ENCODE results near the gene ZSWIM4. TPM values are rescaled to one million over a fixed set of nuclear protein-coding genes. Genes with fewer than 3 reads are reported as not detected.

Gene ZSWIM4
- total RNA-seq, 1 donor from 2014 or later = 23.2 TPM

DNA sequence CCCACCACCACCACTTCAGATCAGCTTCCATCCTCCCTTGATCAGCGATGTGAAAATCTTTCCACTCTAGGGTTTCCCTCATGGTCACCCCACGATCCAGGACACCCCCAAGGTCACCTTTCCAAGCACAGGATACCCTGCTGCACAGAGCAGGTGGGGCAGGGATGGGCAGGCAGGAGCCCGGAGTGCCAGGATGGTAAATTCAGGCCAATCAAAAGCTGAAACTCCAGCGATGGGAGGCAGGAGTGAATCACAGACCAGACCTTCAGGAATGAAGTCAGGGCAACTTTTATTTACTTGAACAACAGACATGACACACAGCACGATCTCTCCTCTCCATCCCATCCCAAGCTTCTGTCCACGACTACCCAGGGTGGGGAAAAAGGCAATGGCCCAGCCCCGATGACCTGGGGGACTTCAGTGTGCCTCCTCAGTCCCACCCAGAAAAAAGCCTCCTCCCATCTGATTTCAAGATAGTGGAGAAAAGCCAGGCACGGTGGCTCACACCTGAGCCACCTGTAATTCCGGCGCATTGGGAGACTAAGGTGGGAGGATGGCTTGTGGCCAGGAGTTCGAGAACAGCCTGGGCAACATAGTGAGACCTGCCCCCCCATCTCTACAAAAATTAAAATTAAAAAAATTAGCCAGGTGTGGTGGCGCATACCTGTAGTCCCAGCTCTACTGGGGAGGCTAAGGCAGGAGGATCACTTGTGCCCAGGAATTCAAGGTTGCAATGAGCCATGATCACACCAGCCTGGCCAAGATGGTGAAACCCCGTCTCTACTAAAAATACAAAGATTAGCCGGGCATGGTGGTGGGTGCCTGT lies 39.2 kb downstream of the ZSWIM4 start:
- TF ChIP-seq, protein P1, sequence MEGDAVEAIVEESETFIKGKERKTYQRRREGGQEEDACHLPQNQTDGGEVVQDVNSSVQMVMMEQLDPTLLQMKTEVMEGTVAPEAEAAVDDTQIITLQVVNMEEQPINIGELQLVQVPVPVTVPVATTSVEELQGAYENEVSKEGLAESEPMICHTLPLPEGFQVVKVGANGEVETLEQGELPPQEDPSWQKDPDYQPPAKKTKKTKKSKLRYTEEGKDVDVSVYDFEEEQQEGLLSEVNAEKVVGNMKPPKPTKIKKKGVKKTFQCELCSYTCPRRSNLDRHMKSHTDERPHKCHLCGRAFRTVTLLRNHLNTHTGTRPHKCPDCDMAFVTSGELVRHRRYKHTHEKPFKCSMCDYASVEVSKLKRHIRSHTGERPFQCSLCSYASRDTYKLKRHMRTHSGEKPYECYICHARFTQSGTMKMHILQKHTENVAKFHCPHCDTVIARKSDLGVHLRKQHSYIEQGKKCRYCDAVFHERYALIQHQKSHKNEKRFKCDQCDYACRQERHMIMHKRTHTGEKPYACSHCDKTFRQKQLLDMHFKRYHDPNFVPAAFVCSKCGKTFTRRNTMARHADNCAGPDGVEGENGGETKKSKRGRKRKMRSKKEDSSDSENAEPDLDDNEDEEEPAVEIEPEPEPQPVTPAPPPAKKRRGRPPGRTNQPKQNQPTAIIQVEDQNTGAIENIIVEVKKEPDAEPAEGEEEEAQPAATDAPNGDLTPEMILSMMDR (IDR thresholded peaks at IDR 0.05) = no peak
- Histone ChIP-seq H3K27ac (peak overlapping the region; percentile 99 to 100), H3K4me3 (peak overlapping the region in 1 of 2 donors; percentile 30), H3K36me3 (peaks cover 45 to 50% of the 10 kb centered on the region in 2 donors), H3K4me1 (peaks cover 38 to 56% of the 10 kb centered on the region in 2 donors), H3K27me3 (no peaks in the 10 kb centered on the region), H3K9me3 (no peaks in the 10 kb centered on the region)
- DNase-seq (ENCODE audit: low spot score in 2 of 2) = peak in 1 of 2 donors; percentile 68
- intact Hi-C loops (cut with DNase I) = loop anchor here (5.0 kb wide), 1 partner anchor 37 kb away; the partner anchor contains the start of gene ZSWIM4

GRCh38 chr19:13835791-13836723 lies 40.8 kb downstream of the ZSWIM4 start:
- intact Hi-C loops (cut with DNase I) = no loop called here
- no peaks in the 10 kb centered on the region for H3K27me3 ChIP-seq
- no peaks in the 10 kb centered on the region for H3K9me3 ChIP-seq
- H3K4me1 ChIP-seq = peaks cover 38 to 56% of the 10 kb centered on the region in 2 donors
- DNase-seq (ENCODE audit: low spot score in 2 of 2) = peak in 1 of 2 donors; percentile 84
- peaks cover 34 to 41% of the 10 kb centered on the region in 2 donors for H3K36me3 ChIP-seq
- H3K27ac ChIP-seq = peak overlapping the region; percentile 99 to 100
- peak overlapping the region; percentile 20 to 99 for H3K4me3 ChIP-seq
- TF ChIP-seq, protein P1 (IDR thresholded peaks at IDR 0.05) = no peak

GRCh38 chr19:13838435-13839129 lies 43.3 kb downstream of the ZSWIM4 start:
- peak overlapping the region; percentile 92 to 99 for H3K4me3 ChIP-seq
- TF ChIP-seq, protein P1 (IDR thresholded peaks at IDR 0.05) = no peak
- peaks cover 30 to 34% of the 10 kb centered on the region in 2 donors for H3K36me3 ChIP-seq
- intact Hi-C loops (cut with DNase I) = no loop called here
- H3K27me3 ChIP-seq = no peaks in the 10 kb centered on the region
- no peak for DNase-seq (ENCODE audit: low spot score in 2 of 2)
- H3K9me3 ChIP-seq = no peaks in the 10 kb centered on the region
- peaks cover 39 to 55% of the 10 kb centered on the region in 2 donors for H3K4me1 ChIP-seq
- H3K27ac ChIP-seq = peak overlapping the region; percentile 99 to 100

- H3K27me3 ChIP-seq = no peaks in the 10 kb centered on the region
- TF ChIP-seq, protein P1 (IDR thresholded peaks at IDR 0.05) = peak in 1 of 3 experiments; percentile 7
- peak overlapping the region; percentile 99 to 100 for H3K27ac ChIP-seq
- intact Hi-C loops (cut with DNase I) = no loop called here
- DNase-seq (ENCODE audit: low spot score in 2 of 2) = peak; percentile 74 to 96
- H3K36me3 ChIP-seq = peaks cover 23 to 27% of the 10 kb centered on the region in 2 donors
- peak overlapping the region; percentile 92 to 99 for H3K4me3 ChIP-seq
- H3K9me3 ChIP-seq = no peaks in the 10 kb centered on the region
- peaks cover 34 to 55% of the 10 kb centered on the region in 2 donors for H3K4me1 ChIP-seq
Measured at GRCh38 chr19:13839130-13839937, 44.1 kb downstream of the ZSWIM4 start.

All from ascending aorta (tissue), 2 donors.